ENCODE results near the gene ORC4. TPM values are rescaled to one million over a fixed set of nuclear protein-coding genes. Genes with fewer than 3 reads are reported as not detected.

Gene ORC4
- polyA plus RNA-seq, 1 donor (not counting 4 experiments of a cell fraction or from before 2014, with no cell fraction given) = 62.4 TPM

- Histone ChIP-seq H3K79me2 (ENCODE audit: control insufficient read depth, insufficient read depth, low read length) (no peaks in the 10 kb centered on the region), H3K27ac (ENCODE audit: control insufficient read depth, insufficient read depth, low read length) (no peak overlapping the region), H2AFZ (ENCODE audit: control insufficient read depth, low read length) (no peak overlapping the region), H3K27me3 (ENCODE audit: control insufficient read depth, extremely low read depth, insufficient read depth, low read length) (no peaks in the 10 kb centered on the region), H3K9me3 (ENCODE audit: control insufficient read depth, low read depth, low read length) (no peaks in the 10 kb centered on the region), H3K4me3 (ENCODE audit: control insufficient read depth in 2 of 3, extremely low read depth in 1 of 3, insufficient read depth in 2 of 3, low read depth in 1 of 3, low read length in 3 of 3) (no peak overlapping the region), H3K36me3 (ENCODE audit: control insufficient read depth in 2 of 2, extremely low read depth in 1 of 2, insufficient read depth in 2 of 2, low read length in 2 of 2) (no peaks in the 10 kb centered on the region), H3K4me1 (ENCODE audit: control insufficient read depth, extremely low read depth, insufficient read depth, low read length) (no peaks in the 10 kb centered on the region), H4K20me1 (ENCODE audit: control insufficient read depth, extremely low read depth, insufficient read depth, low read length) (no peaks in the 10 kb centered on the region), H3K9ac (ENCODE audit: control insufficient read depth, extremely low read depth, insufficient read depth, low read length) (no peak overlapping the region), H3K9me1 (ENCODE audit: control insufficient read depth, extremely low read depth, insufficient read depth, low read length) (no peaks in the 10 kb centered on the region), H3K4me2 (ENCODE audit: control insufficient read depth, extremely low read depth, insufficient read depth, low read depth, low read length) (no peak overlapping the region)
- dilution Hi-C loops (cut with MboI; ENCODE audit: extremely low pct_ligation_motif_present, low sequenced_read_pairs) = no loop called here
- TF ChIP-seq, protein P1, sequence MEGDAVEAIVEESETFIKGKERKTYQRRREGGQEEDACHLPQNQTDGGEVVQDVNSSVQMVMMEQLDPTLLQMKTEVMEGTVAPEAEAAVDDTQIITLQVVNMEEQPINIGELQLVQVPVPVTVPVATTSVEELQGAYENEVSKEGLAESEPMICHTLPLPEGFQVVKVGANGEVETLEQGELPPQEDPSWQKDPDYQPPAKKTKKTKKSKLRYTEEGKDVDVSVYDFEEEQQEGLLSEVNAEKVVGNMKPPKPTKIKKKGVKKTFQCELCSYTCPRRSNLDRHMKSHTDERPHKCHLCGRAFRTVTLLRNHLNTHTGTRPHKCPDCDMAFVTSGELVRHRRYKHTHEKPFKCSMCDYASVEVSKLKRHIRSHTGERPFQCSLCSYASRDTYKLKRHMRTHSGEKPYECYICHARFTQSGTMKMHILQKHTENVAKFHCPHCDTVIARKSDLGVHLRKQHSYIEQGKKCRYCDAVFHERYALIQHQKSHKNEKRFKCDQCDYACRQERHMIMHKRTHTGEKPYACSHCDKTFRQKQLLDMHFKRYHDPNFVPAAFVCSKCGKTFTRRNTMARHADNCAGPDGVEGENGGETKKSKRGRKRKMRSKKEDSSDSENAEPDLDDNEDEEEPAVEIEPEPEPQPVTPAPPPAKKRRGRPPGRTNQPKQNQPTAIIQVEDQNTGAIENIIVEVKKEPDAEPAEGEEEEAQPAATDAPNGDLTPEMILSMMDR (optimal IDR thresholded peaks at IDR 0.05 in 1 of 3, IDR thresholded peaks at IDR 0.05 in 1 of 3, conservative IDR thresholded peaks at IDR 0.05 in 1 of 3; ENCODE audit: extremely low read depth in 1 of 3, insufficient read depth in 2 of 3, low read length in 3 of 3) = no peak
- TF ChIP-seq EZH2 (IDR thresholded peaks at IDR 0.05; ENCODE audit: low read length) = no peak
- no peak for FAIRE-seq
- no peak for DNase-seq (ENCODE audit: low read depth, low spot score)
These were observed 26.3 kb upstream of the ORC4 start for GRCh38 chr2:148046802-148047201.

GRCh38 chr2:148044322-148044721 lies 23.8 kb upstream of the ORC4 start:
- H3K79me2 ChIP-seq (ENCODE audit: control insufficient read depth, insufficient read depth, low read length) = no peaks in the 10 kb centered on the region
- peak overlapping the region; percentile 7 for H3K27ac ChIP-seq (ENCODE audit: control insufficient read depth, insufficient read depth, low read length)
- H3K36me3 ChIP-seq (ENCODE audit: control insufficient read depth in 2 of 2, extremely low read depth in 1 of 2, insufficient read depth in 2 of 2, low read length in 2 of 2) = no peaks in the 10 kb centered on the region
- H3K9ac ChIP-seq (ENCODE audit: control insufficient read depth, extremely low read depth, insufficient read depth, low read length) = no peak overlapping the region
- dilution Hi-C loops (cut with MboI; ENCODE audit: extremely low pct_ligation_motif_present, low sequenced_read_pairs) = no loop called here
- no peaks in the 10 kb centered on the region for H3K9me3 ChIP-seq (ENCODE audit: control insufficient read depth, low read depth, low read length)
- DNase-seq (ENCODE audit: low read depth, low spot score) (no peak), FAIRE-seq (no peak)
- no peak overlapping the region for H3K4me2 ChIP-seq (ENCODE audit: control insufficient read depth, extremely low read depth, insufficient read depth, low read depth, low read length)
- no peak overlapping the region for H2AFZ ChIP-seq (ENCODE audit: control insufficient read depth, low read length)
- no peaks in the 10 kb centered on the region for H3K9me1 ChIP-seq (ENCODE audit: control insufficient read depth, extremely low read depth, insufficient read depth, low read length)
- no peaks in the 10 kb centered on the region for H4K20me1 ChIP-seq (ENCODE audit: control insufficient read depth, extremely low read depth, insufficient read depth, low read length)
- TF ChIP-seq EZH2 (IDR thresholded peaks at IDR 0.05; ENCODE audit: low read length) = no peak
- TF ChIP-seq, protein P1 (optimal IDR thresholded peaks at IDR 0.05 in 1 of 3, IDR thresholded peaks at IDR 0.05 in 1 of 3, conservative IDR thresholded peaks at IDR 0.05 in 1 of 3; ENCODE audit: extremely low read depth in 1 of 3, insufficient read depth in 2 of 3, low read length in 3 of 3) = no peak
- H3K4me3 ChIP-seq (ENCODE audit: control insufficient read depth in 2 of 3, extremely low read depth in 1 of 3, insufficient read depth in 2 of 3, low read depth in 1 of 3, low read length in 3 of 3) = no peak overlapping the region
- H3K27me3 ChIP-seq (ENCODE audit: control insufficient read depth, extremely low read depth, insufficient read depth, low read length) = no peaks in the 10 kb centered on the region
- H3K4me1 ChIP-seq (ENCODE audit: control insufficient read depth, extremely low read depth, insufficient read depth, low read length) = no peaks in the 10 kb centered on the region

Measured in keratinocyte (primary cell).